ENCODE measurements around the gene CCT7. TPM values are rescaled to one million over a fixed set of nuclear protein-coding genes. Genes with fewer than 3 reads are reported as not detected.

The CCT7 gene
- total and polyA plus RNA-seq, 2 of the 8 experiments (the other 6 are each of a cell fraction or from before 2014, with no cell fraction given) = 440 to 474 TPM

DNA sequence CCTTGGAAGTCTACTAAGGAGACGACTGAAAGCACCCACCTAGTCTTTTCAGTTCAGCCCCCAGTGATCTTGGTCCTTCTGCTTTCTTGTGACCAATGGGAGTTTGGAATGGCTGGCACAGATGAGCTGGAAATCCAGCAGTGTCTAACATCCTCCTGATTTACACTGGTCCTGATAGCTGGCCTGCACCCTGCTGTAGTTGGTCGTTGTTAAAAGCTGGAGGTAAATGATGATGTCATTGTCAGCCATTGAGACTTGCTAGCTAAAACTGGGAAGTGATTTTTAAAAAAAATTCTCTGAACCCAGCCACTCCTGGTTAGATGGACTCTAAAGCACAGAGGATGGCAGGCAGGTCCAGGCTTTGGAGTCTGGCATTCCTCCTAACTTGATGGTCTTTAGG, 19.3 kb downstream of the CCT7 start:
- no peak overlapping the region for H3K56ac ChIP-seq (replicated peaks; ENCODE audit: insufficient read length, low read depth, low read length)
- no peaks in the 10 kb centered on the region for H3K9me3 ChIP-seq (ENCODE audit: insufficient read depth in 2 of 2, low read depth in 1 of 2, low read length in 1 of 2)
- H3K9ac ChIP-seq (replicated peaks in 1 of 4; ENCODE audit: extremely low read depth in 1 of 4, low read depth in 3 of 4, low read length in 3 of 4) = no peak overlapping the region
- no peak overlapping the region for H2BK120ac ChIP-seq (replicated peaks; ENCODE audit: low read depth, low read length)
- no peak overlapping the region for H2BK15ac ChIP-seq (ENCODE audit: low read length)
- H3K14ac ChIP-seq (ENCODE audit: insufficient read length) = no peak overlapping the region
- no peak overlapping the region for H4K8ac ChIP-seq (ENCODE audit: extremely low read depth, insufficient read depth, low read length)
- no peak overlapping the region for H2BK5ac ChIP-seq (ENCODE audit: low read depth, low read length)
- H3K4ac ChIP-seq (replicated peaks; ENCODE audit: insufficient read length, low read depth, low read length) = no peak overlapping the region
- no peak overlapping the region for H3K23ac ChIP-seq (ENCODE audit: insufficient read length)
- no peak overlapping the region for H2BK20ac ChIP-seq (ENCODE audit: low read length)
- no peaks in the 10 kb centered on the region for H3K79me1 ChIP-seq (ENCODE audit: low read depth, low read length)
- H3K18ac ChIP-seq (ENCODE audit: extremely low read depth, low read length) = no peak overlapping the region
- H3K4me3 ChIP-seq (ENCODE audit: extremely low read depth in 1 of 4, insufficient read depth in 2 of 4, low read depth in 3 of 4, low read length in 4 of 4) = no peak overlapping the region
- peaks cover 15 to 25% of the 10 kb centered on the region in 2 experiments for H4K20me1 ChIP-seq (replicated peaks in 1 of 2; ENCODE audit: control insufficient read depth in 1 of 2, insufficient read depth in 2 of 2, low read length in 2 of 2)
- 76% methylated on average over 2 of the region's 2 CpGs; no CpG with 5 or more reads in 1 of the 2 experiments for WGBS, 2 experiments (ENCODE audit: extremely low coverage in 1 of 2, insufficient coverage in 1 of 2, insufficient read length in 1 of 2, insufficient replicate concordance in 2 of 2, low coverage in 1 of 2, low lambda C conversion rate in 2 of 2, missing lambda C conversion rate in 1 of 2)
- H3K36me3 ChIP-seq (ENCODE audit: control insufficient read depth in 2 of 4, insufficient read depth in 4 of 4, low read length in 3 of 4) = peaks cover 31 to 63% (median 46%) of the 10 kb centered on the region in 4 experiments
- no peak for DNase-seq (ENCODE audit: low read depth in 1 of 2, low spot score in 2 of 2)
- no peak for TF ChIP-seq MAFK (IDR thresholded peaks at IDR 0.05; ENCODE audit: low read depth, low read length)
- TF ChIP-seq POLR2AphosphoS5 (IDR thresholded peaks at IDR 0.05; ENCODE audit: low read depth, low read length) = peak; percentile 22; the same call in 1 of the 2 replicates
- no peak overlapping the region for H4K91ac ChIP-seq (replicated peaks; ENCODE audit: insufficient read length, low read length)
- no peaks in the 10 kb centered on the region for H3K23me2 ChIP-seq (ENCODE audit: low read depth, low read length)
- no peak overlapping the region for H2AK5ac ChIP-seq (ENCODE audit: low read depth, low read length)
- no peak overlapping the region for H2AFZ ChIP-seq (ENCODE audit: low read length)
- peaks cover 0 to 7% (median 1%) of the 10 kb centered on the region in 4 experiments; a peak in 2 of 7 replicates for H3K4me1 ChIP-seq (replicated peaks in 1 of 4; ENCODE audit: control insufficient read depth in 3 of 4, insufficient read depth in 4 of 4, low read length in 3 of 4)
- no peak overlapping the region for H2BK12ac ChIP-seq (ENCODE audit: low read depth, low read length)
- CTCF ChIA-PET (ENCODE audit: partially characterized antibody) = interaction anchor here (1.0 to 2.6 kb wide), 5 partner anchors 8 to 166 kb away, joined by 3 to 16 read pairs (median 3); no protein-coding TSS in a partner anchor
- no peak overlapping the region for H4K5ac ChIP-seq (ENCODE audit: insufficient read length, low read depth, low read length)
- H3K79me2 ChIP-seq (ENCODE audit: control insufficient read depth in 1 of 2, insufficient read depth in 2 of 2, low read length in 2 of 2) = no peaks in the 10 kb centered on the region
- no peak for FAIRE-seq
- no peaks in the 10 kb centered on the region for H3K27me3 ChIP-seq (replicated peaks in 1 of 4; ENCODE audit: control insufficient read depth in 3 of 4, extremely low read depth in 1 of 4, insufficient read depth in 3 of 4, low read length in 3 of 4)
- no peak overlapping the region for H3K4me2 ChIP-seq (ENCODE audit: insufficient read depth in 1 of 2, low read depth in 2 of 2, low read length in 2 of 2)
- POLR2A ChIA-PET (ENCODE audit: partially characterized antibody) = interaction anchor here (0.6 to 6.5 kb wide), 11 partner anchors 9 to 36 kb away, joined by 3 to 105 read pairs (median 5); partner anchors contain the start of genes CCT7, FBXO41 and PRADC1
- H3K27ac ChIP-seq (ENCODE audit: low read depth, low read length) = no peak overlapping the region

Measured in H1 (cell line).